ENCODE measurements around the gene BAHCC1. TPM values are rescaled to one million over a fixed set of nuclear protein-coding genes. Genes with fewer than 3 reads are reported as not detected.

BAHCC1 gene
- total and polyA plus RNA-seq, 9 of the 15 experiments (the other 6 are each of a cell fraction or from before 2014, with no cell fraction given) = 0.14 to 26.9 (median 5.0) TPM

DNA sequence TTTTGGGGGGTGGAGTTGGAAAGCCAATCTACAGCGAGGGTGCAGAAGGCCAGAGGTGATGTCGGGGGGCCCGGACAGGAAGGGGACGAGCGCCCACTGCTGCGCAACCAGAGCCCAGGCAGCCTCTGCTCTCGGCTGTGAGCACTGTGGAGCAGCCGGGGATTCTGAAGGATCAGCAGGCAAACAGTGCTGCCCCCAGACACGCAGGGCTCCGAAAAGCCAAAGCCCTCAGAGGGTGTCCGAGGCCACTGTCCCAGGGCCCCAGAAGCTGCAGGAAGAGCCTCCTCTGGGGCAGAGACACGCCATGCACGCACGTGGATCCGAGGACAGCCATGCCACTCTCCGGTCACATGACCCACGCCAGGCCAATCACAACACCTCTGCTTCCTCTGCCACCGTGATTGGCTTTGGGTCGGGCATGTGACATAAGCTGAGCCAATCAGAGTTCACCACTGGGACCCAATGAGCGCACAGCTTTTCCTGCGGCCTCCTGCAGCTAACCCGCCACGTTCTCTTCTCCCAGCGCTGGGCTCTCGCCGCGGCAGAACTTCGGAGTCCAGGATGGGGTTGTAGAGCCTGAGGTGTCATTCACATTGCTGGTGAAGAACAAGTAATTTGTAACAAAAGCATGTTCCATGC lies 76.7 kb downstream of the BAHCC1 start (continued):
- TF ChIP-seq, protein P1, sequence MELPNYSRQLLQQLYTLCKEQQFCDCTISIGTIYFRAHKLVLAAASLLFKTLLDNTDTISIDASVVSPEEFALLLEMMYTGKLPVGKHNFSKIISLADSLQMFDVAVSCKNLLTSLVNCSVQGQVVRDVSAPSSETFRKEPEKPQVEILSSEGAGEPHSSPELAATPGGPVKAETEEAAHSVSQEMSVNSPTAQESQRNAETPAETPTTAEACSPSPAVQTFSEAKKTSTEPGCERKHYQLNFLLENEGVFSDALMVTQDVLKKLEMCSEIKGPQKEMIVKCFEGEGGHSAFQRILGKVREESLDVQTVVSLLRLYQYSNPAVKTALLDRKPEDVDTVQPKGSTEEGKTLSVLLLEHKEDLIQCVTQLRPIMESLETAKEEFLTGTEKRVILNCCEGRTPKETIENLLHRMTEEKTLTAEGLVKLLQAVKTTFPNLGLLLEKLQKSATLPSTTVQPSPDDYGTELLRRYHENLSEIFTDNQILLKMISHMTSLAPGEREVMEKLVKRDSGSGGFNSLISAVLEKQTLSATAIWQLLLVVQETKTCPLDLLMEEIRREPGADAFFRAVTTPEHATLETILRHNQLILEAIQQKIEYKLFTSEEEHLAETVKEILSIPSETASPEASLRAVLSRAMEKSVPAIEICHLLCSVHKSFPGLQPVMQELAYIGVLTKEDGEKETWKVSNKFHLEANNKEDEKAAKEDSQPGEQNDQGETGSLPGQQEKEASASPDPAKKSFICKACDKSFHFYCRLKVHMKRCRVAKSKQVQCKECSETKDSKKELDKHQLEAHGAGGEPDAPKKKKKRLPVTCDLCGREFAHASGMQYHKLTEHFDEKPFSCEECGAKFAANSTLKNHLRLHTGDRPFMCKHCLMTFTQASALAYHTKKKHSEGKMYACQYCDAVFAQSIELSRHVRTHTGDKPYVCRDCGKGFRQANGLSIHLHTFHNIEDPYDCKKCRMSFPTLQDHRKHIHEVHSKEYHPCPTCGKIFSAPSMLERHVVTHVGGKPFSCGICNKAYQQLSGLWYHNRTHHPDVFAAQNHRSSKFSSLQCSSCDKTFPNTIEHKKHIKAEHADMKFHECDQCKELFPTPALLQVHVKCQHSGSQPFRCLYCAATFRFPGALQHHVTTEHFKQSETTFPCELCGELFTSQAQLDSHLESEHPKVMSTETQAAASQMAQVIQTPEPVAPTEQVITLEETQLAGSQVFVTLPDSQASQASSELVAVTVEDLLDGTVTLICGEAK (IDR thresholded peaks at IDR 0.05) = 0 out of 2 replicates have a peak, but pooled peaks have one; percentile 15
- TF ChIP-seq, protein P1 (CRISPR knock-in tag; IDR thresholded peaks at IDR 0.05) = no peak
- TF ChIP-seq SNRNP70 (optimal IDR thresholded peaks at IDR 0.05; ENCODE audit: low read depth, low read length) (no peak), ZNF57 (CRISPR knock-in tag; IDR thresholded peaks at IDR 0.05) (no peak), HCFC1 (IDR thresholded peaks at IDR 0.05; ENCODE audit: low read depth, low read length) (peak; percentile 44; the same call in 1 of the 2 replicates), YBX1 (IDR thresholded peaks at IDR 0.05) (no peak), TEAD1 (CRISPR knock-in tag; IDR thresholded peaks at IDR 0.05) (peak; percentile 51 to 53; a peak in 2 of 4 replicates), PTRF (tag; IDR thresholded peaks at IDR 0.05) (no peak), PYGO2 (tag; IDR thresholded peaks at IDR 0.05) (no peak)
- TF ChIP-seq, protein P2, sequence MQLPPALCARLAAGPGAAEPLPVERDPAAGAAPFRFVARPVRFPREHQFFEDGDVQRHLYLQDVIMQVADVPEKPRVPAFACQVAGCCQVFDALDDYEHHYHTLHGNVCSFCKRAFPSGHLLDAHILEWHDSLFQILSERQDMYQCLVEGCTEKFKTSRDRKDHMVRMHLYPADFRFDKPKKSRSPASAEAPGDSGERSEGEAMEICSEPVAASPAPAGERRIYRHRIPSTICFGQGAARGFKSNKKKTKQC (CRISPR knock-in tag; IDR thresholded peaks at IDR 0.05) = peak; percentile 96
